Measurements from ENCODE around the gene PP2D1. TPM values are rescaled to one million over a fixed set of nuclear protein-coding genes. Genes with fewer than 3 reads are reported as not detected.

PP2D1 gene
- total and polyA plus RNA-seq, 2 of the 8 experiments (the other 6 are each of a cell fraction or from before 2014, with no cell fraction given) = not detected

GRCh38 chr3:20001932-20002331, 10.1 kb downstream of the PP2D1 start:
- no peak overlapping the region for H3K23ac ChIP-seq (ENCODE audit: insufficient read length)
- WGBS, 2 experiments (ENCODE audit: extremely low coverage in 1 of 2, insufficient coverage in 1 of 2, insufficient read length in 1 of 2, insufficient replicate concordance in 2 of 2, low coverage in 1 of 2, low lambda C conversion rate in 2 of 2, missing lambda C conversion rate in 1 of 2) = 84% methylated on average over 3 of the region's 3 CpGs; no CpG with 5 or more reads in 1 of the 2 experiments
- POLR2A ChIA-PET (ENCODE audit: partially characterized antibody) = interaction anchor here (1.0 kb wide), 1 partner anchor 11 kb away, joined by 3 read pairs; no protein-coding TSS in a partner anchor
- no peaks in the 10 kb centered on the region for H3K79me1 ChIP-seq (ENCODE audit: low read depth, low read length)
- H3K36me3 ChIP-seq (ENCODE audit: control insufficient read depth in 2 of 4, insufficient read depth in 4 of 4, low read length in 3 of 4) = no peaks in the 10 kb centered on the region
- no peak overlapping the region for H2BK12ac ChIP-seq (ENCODE audit: low read depth, low read length)
- no peak overlapping the region for H3K18ac ChIP-seq (ENCODE audit: extremely low read depth, low read length)
- no peak overlapping the region for H2AK5ac ChIP-seq (ENCODE audit: low read depth, low read length)
- H3K4me2 ChIP-seq (ENCODE audit: insufficient read depth in 1 of 2, low read depth in 2 of 2, low read length in 2 of 2) = no peak overlapping the region
- H3K23me2 ChIP-seq (ENCODE audit: low read depth, low read length) = no peaks in the 10 kb centered on the region
- FAIRE-seq (no peak), DNase-seq (ENCODE audit: low read depth in 1 of 2, low spot score in 2 of 2) (no peak)
- H3K4me1 ChIP-seq (replicated peaks in 1 of 4; ENCODE audit: control insufficient read depth in 3 of 4, insufficient read depth in 4 of 4, low read length in 3 of 4) = no peaks in the 10 kb centered on the region
- no peak overlapping the region for H4K8ac ChIP-seq (ENCODE audit: extremely low read depth, insufficient read depth, low read length)
- H2BK5ac ChIP-seq (ENCODE audit: low read depth, low read length) = no peak overlapping the region
- H3K4me3 ChIP-seq (ENCODE audit: extremely low read depth in 1 of 4, insufficient read depth in 2 of 4, low read depth in 3 of 4, low read length in 4 of 4) = no peak overlapping the region
- H3K9ac ChIP-seq (replicated peaks in 1 of 4; ENCODE audit: extremely low read depth in 1 of 4, low read depth in 3 of 4, low read length in 3 of 4) = no peak overlapping the region
- no peak overlapping the region for H3K4ac ChIP-seq (replicated peaks; ENCODE audit: insufficient read length, low read depth, low read length)
- no peak overlapping the region for H3K14ac ChIP-seq (ENCODE audit: insufficient read length)
- no peaks in the 10 kb centered on the region for H3K27me3 ChIP-seq (replicated peaks in 1 of 4; ENCODE audit: control insufficient read depth in 3 of 4, extremely low read depth in 1 of 4, insufficient read depth in 3 of 4, low read length in 3 of 4)
- CTCF ChIA-PET (ENCODE audit: partially characterized antibody) = no interaction called here
- no peak overlapping the region for H4K5ac ChIP-seq (ENCODE audit: insufficient read length, low read depth, low read length)
- no peaks in the 10 kb centered on the region for H3K79me2 ChIP-seq (ENCODE audit: control insufficient read depth in 1 of 2, insufficient read depth in 2 of 2, low read length in 2 of 2)
- H3K27ac ChIP-seq (ENCODE audit: low read depth, low read length) = no peak overlapping the region
- H2BK20ac ChIP-seq (ENCODE audit: low read length) = no peak overlapping the region
- H4K20me1 ChIP-seq (replicated peaks in 1 of 2; ENCODE audit: control insufficient read depth in 1 of 2, insufficient read depth in 2 of 2, low read length in 2 of 2) = no peaks in the 10 kb centered on the region
- no peak overlapping the region for H2BK120ac ChIP-seq (replicated peaks; ENCODE audit: low read depth, low read length)
- H3K9me3 ChIP-seq (ENCODE audit: insufficient read depth in 2 of 2, low read depth in 1 of 2, low read length in 1 of 2) = no peaks in the 10 kb centered on the region
- no peak overlapping the region for H4K91ac ChIP-seq (replicated peaks; ENCODE audit: insufficient read length, low read length)
- no peak overlapping the region for H2BK15ac ChIP-seq (ENCODE audit: low read length)
- H3K56ac ChIP-seq (replicated peaks; ENCODE audit: insufficient read length, low read depth, low read length) = no peak overlapping the region
- H2AFZ ChIP-seq (ENCODE audit: low read length) = no peak overlapping the region
- no peak for TF ChIP-seq SRF (IDR thresholded peaks at IDR 0.05; ENCODE audit: low read depth, low read length)
- TF ChIP-seq SIRT6 (IDR thresholded peaks at IDR 0.05; ENCODE audit: low read length) = no peak
- no peak for TF ChIP-seq GTF2F1 (IDR thresholded peaks at IDR 0.05; ENCODE audit: borderline replicate concordance, low read depth, low read length)
- TF ChIP-seq PHF8 (conservative IDR thresholded peaks at IDR 0.05; ENCODE audit: low read depth, low read length) = no peak
- no peak for TF ChIP-seq CBX8 (IDR thresholded peaks at IDR 0.05; ENCODE audit: borderline replicate concordance, low read depth, low read length)
- no peak for TF ChIP-seq KDM1A (IDR thresholded peaks at IDR 0.05; ENCODE audit: borderline replicate concordance, low read length)
- TF ChIP-seq EZH2 (IDR thresholded peaks at IDR 0.05; ENCODE audit: low read depth, low read length, severe bottlenecking) = no peak
- TF ChIP-seq POLR2A (IDR thresholded peaks at IDR 0.05; ENCODE audit: control extremely low read depth in 1 of 2, low read depth in 2 of 2, low read length in 2 of 2) = no peak
- no peak for TF ChIP-seq RNF2 (IDR thresholded peaks at IDR 0.05; ENCODE audit: borderline replicate concordance, low read depth, low read length, missing control alignments, poor library complexity, severe bottlenecking)
- TF ChIP-seq USF2 (IDR thresholded peaks at IDR 0.05; ENCODE audit: low read length) = no peak
- no peak for TF ChIP-seq TEAD4 (IDR thresholded peaks at IDR 0.05; ENCODE audit: low read depth, low read length)

Data from H1 (cell line).